KOPT-K1 (cell line): ENCODE measurements around the gene NMU.
"Not testable (repeated sequence)": the region's sequence is repeated elsewhere in the genome, so short reads cannot be mapped to it uniquely, and the experiment has no call there.

Experiments
- H3K27ac ChIP-seq: fragments of 200-600 bp; sonication (generic); 2 replicates; pipeline ENCODE4 v1.5.1; 2016; ENCODE audit warnings: antibody characterized with exemption, mild to moderate bottlenecking, low read depth, low read length; ENCODE audit not compliant: poor library complexity, severe bottlenecking
- H3K36me3 ChIP-seq: fragments of 200-600 bp; sonication (generic); 2 replicates; pipeline ENCODE4 v1.5.1; 2017; ENCODE audit warnings: antibody characterized with exemption, mild to moderate bottlenecking, low read length, moderate library complexity; ENCODE audit not compliant: insufficient read depth
- H3K9me3 ChIP-seq: fragments of 200-600 bp; sonication (generic); 2 replicates; pipeline ENCODE4 v1.5.1; 2017; ENCODE audit warnings: antibody characterized with exemption, low read length, mild to moderate bottlenecking; ENCODE audit not compliant: insufficient read depth, poor library complexity, severe bottlenecking

The NMU gene, protein sequence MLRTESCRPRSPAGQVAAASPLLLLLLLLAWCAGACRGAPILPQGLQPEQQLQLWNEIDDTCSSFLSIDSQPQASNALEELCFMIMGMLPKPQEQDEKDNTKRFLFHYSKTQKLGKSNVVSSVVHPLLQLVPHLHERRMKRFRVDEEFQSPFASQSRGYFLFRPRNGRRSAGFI

DNA sequence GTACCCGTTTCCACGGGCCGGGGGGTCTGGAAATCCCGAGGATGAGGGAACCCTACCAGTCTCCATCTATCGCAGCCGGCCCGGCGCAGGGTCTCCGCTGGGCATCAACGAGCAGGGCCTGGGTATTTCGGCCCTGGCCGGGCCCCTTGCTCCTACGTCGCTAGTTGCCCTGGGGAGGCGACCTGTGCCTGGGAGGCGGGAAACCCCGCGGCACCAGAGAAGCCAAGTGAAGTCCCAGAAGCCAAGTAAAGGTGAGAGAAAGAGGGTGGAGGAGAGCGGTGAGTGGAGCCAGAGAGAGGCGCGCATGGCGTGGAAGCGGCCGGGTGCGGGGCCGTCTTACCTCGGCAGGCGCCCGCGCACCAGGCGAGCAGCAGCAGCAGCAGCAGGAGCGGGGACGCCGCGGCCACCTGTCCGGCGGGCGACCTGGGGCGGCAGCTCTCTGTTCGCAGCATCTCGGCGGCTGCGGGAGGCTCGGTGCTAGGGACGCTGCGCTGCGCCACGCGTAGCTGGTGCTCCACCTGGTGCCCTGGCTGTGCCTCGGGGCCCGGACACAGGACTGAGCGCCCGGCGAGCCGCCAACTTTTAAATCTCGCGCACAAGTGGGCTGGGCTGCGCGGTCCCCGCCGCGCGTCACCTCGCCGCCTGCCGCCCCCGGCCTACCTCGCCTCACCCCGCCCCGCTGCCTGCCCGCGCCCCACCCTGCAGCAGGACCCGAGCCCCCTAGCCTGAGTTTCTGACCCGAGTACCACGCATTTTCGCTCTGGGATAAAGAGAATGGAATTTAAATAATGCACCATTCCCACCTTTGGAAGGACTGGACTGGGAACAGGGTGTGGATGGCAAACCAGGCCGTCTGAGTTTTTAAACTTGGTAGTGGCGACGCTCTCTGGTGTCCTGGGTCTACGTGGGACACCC, at the start of gene NMU:
Gene NMU, minus strand, starts transcription at position 558 of the 915 bp plus-strand sequence. Its CDS starts 106 bp downstream, at position 452.
- no peaks in the 10 kb centered on the region for H3K36me3 ChIP-seq
- H3K27ac ChIP-seq: no peak within 1 kb of the TSS
- H3K9me3 ChIP-seq: no peaks in the 10 kb centered on the region

GRCh38 chr4:55684276-55684675, 48.2 kb upstream of the NMU start:
- H3K9me3 ChIP-seq: no peaks in the 10 kb centered on the region
- no peaks in the 10 kb centered on the region for H3K36me3 ChIP-seq
- H3K27ac ChIP-seq: no peak overlapping the region

DNA sequence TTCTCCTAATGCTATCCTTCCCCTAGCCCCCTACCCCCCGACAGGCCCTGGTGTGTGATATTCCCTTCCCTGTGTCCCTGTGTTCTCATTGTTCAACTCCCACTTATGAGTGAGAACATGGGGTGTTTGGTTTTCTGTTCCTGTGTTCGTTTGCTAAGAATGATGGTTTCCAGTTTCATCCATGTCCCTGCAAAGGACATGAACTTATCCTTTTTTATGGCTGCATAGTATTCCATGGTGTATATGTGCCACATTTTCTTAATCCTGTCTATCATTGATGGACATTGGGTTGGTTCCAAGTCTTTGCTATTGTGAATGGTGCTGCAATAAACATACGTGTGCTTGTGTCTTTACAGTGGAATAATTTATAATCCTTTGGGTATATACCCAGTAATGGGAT, 46.7 kb upstream of the NMU start:
- H3K36me3 ChIP-seq, H3K9me3 ChIP-seq, H3K27ac ChIP-seq: not testable (repeated sequence)

- no peak overlapping the region for H3K27ac ChIP-seq
- H3K9me3 ChIP-seq: no peaks in the 10 kb centered on the region
These were observed 46.2 kb upstream of the NMU start for GRCh38 chr4:55682295-55682694.

DNA sequence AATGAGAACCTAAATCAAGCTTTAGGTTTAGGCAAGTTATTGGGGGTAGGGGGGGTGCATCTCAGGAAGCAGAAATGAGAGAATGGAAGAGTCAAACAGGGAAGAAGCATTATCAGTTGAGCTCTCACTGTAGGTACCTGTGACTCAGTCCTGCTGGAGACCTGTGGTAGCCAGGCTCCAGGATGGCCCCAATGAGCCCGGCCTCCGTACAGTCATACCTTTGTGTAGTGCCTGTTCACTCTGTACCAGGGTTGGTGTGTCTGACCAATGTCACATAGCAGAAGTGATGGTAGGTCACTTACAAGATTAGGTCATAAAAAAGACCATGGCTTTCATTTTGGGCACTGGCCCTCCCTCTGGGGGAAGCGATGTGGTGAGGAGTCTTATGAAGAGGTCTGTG, 45.3 kb upstream of the NMU start:
- H3K27ac ChIP-seq: no peak overlapping the region
- no peaks in the 10 kb centered on the region for H3K36me3 ChIP-seq
- no peaks in the 10 kb centered on the region for H3K9me3 ChIP-seq

More at GRCh38 chr4:55682295-55682694, 46.2 kb upstream of the NMU start:
- H3K36me3 ChIP-seq: no peaks in the 10 kb centered on the region

DNA sequence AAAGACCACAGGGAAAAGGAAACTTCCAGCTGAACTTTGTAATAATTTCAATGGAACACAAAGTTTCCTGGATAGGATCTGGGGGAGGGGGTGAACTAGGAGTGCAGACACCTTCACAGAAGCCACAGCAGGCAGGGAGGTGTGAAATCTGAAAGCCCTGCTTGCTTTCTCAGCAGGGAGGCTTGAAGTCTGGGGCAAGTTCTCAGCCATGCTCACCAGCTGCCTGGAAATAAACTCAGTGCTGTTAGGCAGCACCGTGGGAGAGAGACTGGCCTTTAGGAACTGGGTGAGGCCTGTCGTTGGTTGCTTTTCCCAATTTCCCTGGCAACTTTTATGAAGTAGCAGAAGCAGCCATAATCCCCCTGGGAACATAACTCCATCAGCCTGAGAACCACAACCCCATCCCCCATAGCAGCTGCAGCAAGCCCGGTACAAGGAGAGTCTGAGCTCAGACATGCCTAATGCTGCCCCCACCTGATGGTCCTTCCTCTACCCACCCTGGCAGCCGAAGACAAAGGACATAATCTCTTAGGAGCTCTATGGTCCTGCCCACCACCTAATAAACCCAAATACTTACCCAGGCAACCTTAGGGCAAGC, 39.2 kb upstream of the NMU start:
- Histone ChIP-seq H3K27ac (no peak overlapping the region), H3K36me3 (no peaks in the 10 kb centered on the region), H3K9me3 (no peaks in the 10 kb centered on the region)

DNA sequence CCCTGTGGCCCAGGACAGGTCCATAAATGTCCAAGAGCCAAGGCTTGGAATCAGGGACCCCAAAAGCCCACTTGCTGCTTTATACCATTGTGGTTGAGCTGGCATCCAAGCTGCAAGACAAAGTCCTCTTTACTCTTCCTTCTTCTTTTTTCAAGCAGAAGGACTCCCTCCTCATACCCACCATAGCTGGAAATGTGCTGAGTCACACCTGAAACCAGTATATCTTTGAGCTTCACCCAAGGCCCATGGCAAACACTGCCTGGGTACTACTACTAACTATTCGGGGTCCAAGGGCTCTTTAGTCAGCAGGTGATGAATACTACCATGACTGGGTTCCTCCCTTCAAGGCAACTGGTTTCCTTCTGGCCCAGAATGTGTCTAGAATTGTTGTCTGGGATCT, 37.3 kb upstream of the NMU start:
- H3K36me3 ChIP-seq: no peaks in the 10 kb centered on the region
- H3K9me3 ChIP-seq: no peaks in the 10 kb centered on the region
- no peak overlapping the region for H3K27ac ChIP-seq

- Histone ChIP-seq H3K27ac (no peak overlapping the region), H3K9me3 (no peaks in the 10 kb centered on the region), H3K36me3 (no peaks in the 10 kb centered on the region)
These were observed 35.6 kb upstream of the NMU start for GRCh38 chr4:55671667-55672066.

DNA sequence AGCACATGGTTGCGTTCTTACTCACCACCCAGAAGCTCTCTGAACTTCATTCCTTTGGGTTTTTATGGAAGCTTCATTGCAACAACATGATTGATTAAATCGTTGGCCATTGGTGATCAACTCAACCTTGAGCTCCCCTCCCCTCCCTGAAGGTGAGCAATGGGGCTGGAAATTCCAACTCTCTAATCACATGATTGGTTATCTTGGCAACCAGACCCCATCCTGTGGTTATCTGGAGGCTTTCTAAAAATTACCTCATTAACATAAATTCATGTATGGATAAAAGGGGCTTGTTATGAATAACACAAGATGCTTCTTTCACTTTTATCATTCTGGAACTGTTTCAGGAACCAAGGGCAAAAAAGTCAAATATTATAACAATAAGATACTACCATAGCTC, 34.6 kb upstream of the NMU start:
- no peak overlapping the region for H3K27ac ChIP-seq
- no peaks in the 10 kb centered on the region for H3K36me3 ChIP-seq
- no peaks in the 10 kb centered on the region for H3K9me3 ChIP-seq

DNA sequence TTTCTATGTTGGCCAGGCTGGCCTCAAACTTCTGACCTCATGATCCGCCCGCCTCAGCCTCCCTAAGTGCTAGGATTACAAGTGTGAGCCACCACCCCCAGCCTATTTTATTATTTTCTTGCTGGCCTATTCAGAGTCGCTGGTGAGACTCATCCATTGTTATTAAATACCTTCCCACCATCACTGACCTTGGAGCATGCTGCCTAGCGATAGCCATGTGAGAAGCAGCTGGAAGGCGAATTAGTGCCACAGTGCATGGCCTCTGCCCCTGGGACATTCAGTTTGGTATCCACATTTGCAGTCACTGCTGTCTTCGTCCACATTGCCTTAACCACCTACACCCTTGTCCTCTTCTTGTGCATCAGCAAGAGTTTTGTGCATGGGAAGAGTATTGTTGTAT, 32.4 kb upstream of the NMU start:
- no peaks in the 10 kb centered on the region for H3K9me3 ChIP-seq
- no peaks in the 10 kb centered on the region for H3K36me3 ChIP-seq
- no peak overlapping the region for H3K27ac ChIP-seq

GRCh38 chr4:55666535-55666934, 30.4 kb upstream of the NMU start:
- H3K36me3 ChIP-seq: no peaks in the 10 kb centered on the region
- H3K9me3 ChIP-seq: no peaks in the 10 kb centered on the region
- H3K27ac ChIP-seq: no peak overlapping the region

GRCh38 chr4:55663145-55663544, 27.0 kb upstream of the NMU start:
- Histone ChIP-seq H3K9me3 (no peaks in the 10 kb centered on the region), H3K36me3 (no peaks in the 10 kb centered on the region), H3K27ac (no peak overlapping the region)

- no peaks in the 10 kb centered on the region for H3K9me3 ChIP-seq
- H3K36me3 ChIP-seq: no peaks in the 10 kb centered on the region
- no peak overlapping the region for H3K27ac ChIP-seq
These were observed 25.4 kb upstream of the NMU start for GRCh38 chr4:55661398-55662056.

- Histone ChIP-seq H3K36me3 (no peaks in the 10 kb centered on the region), H3K9me3 (no peaks in the 10 kb centered on the region), H3K27ac (no peak overlapping the region)
These were observed 22.6 kb upstream of the NMU start for GRCh38 chr4:55658657-55659056.

- Histone ChIP-seq H3K27ac (no peak overlapping the region), H3K36me3 (no peaks in the 10 kb centered on the region), H3K9me3 (no peaks in the 10 kb centered on the region)
These were observed 18.0 kb upstream of the NMU start for GRCh38 chr4:55654131-55654530.
